Aorta (tissue), 5 donors: ENCODE measurements around the gene AKR1A1. TPM values are rescaled to one million over a fixed set of nuclear protein-coding genes. Genes with fewer than 3 reads are reported as not detected.

Experiments used
- ATAC-seq: fragments of 200-7000 bp; cut with Tn5 transposase; one replicate; pipeline ENCODE4 v1.9.1; 2022; ENCODE audit warnings: moderate library complexity; ENCODE audit not compliant: low FRiP score
- DNase-seq, 2 donors: peaks; one replicate each; pipeline ENCODE4 v3.0.0-alpha.2; 2020
- H3K27ac ChIP-seq, 2 donors: one replicate each; pipeline ENCODE4 v1.5.1; 2013; ENCODE audit warnings: low read length in 2 of 2, mild to moderate bottlenecking in 2 of 2, moderate library complexity in 2 of 2, control low read depth in 1 of 2, inconsistent platforms in 1 of 2, low read depth in 1 of 2
- H3K27me3 ChIP-seq, 2 donors: one replicate each; pipeline ENCODE4 v1.6.1; 2013; ENCODE audit warnings: control low read depth in 1 of 2, low read length in 1 of 2, mild to moderate bottlenecking in 1 of 2, moderate library complexity in 1 of 2; ENCODE audit not compliant: insufficient read depth in 2 of 2, control insufficient read depth in 1 of 2
- H3K36me3 ChIP-seq, 2 donors: one replicate each; pipeline ENCODE4 v1.6.1; 2013; ENCODE audit warnings: control low read depth in 1 of 2, low read length in 1 of 2, mild to moderate bottlenecking in 1 of 2; ENCODE audit not compliant: insufficient read depth in 2 of 2, control insufficient read depth in 1 of 2
- H3K4me1 ChIP-seq, 2 donors: one replicate each; pipeline ENCODE4 v1.6.1; 2013; ENCODE audit warnings: low read length in 2 of 2, control low read depth in 1 of 2, mild to moderate bottlenecking in 1 of 2, moderate library complexity in 1 of 2; ENCODE audit not compliant: insufficient read depth in 2 of 2, control insufficient read depth in 1 of 2
- H3K4me3 ChIP-seq, 2 donors: one replicate each; pipeline ENCODE4 v1.5.1; 2013; ENCODE audit warnings: low read length in 2 of 2, control low read depth in 1 of 2, mild to moderate bottlenecking in 1 of 2
- H3K9me3 ChIP-seq: one replicate; pipeline ENCODE4 v1.6.1; 2013; ENCODE audit warnings: mild to moderate bottlenecking, low read length; ENCODE audit not compliant: control insufficient read depth
- WGBS, 2 donors: extraction: QIAGEN DNeasy Blood & Tissue Kit; methylation state at CpG; one replicate each; pipeline ENCODE4 v1.1.7; 2013; 5-methylcytosine and 5-hydroxymethylcytosine counted together
- intact Hi-C, 2 donors: fragments of 100-400 bp; cut with DNase I; formaldehyde crosslinking; loops; one replicate each; pipeline versions ENCODE4 v1.14.2 to v1.15.0; 2022
- long read RNA-seq, 2 donors: library from polyadenylated mRNA; unstranded; transcript quantifications; one replicate each; pipeline ENCODE4 v2.0.0, GENCODE V29; 2020 to 2021
- polyA plus RNA-seq, 2 donors: library from polyadenylated mRNA; stranded (reverse); fragments of 200-250 nt; gene quantifications; one replicate each; pipeline ENCODE4 v1.2.3, GENCODE V29; 2013
- total RNA-seq, 2 donors: library from RNA; stranded (reverse); fragmentation: NEBNext Ultra II Directional; extraction: Animal tissue kit (Norgen Biotek cat#: 25700); gene quantifications; one replicate each; pipeline ENCODE4 v1.2.1, GENCODE V29; 2021
- donor health status: healthy with polysubstance abuse.
- donor health status: Bipolar disorder and iron deficiency.
- donor health status: DM: no; HTN: no; CAD: no.
- donor health status: DM: no; HTN: no; CAD: no.
- donor health status: DM: yes; HTN: yes; CAD: no.

Gene AKR1A1
- total RNA-seq (100 to 1,000 TPM; 102 to 116 TPM), polyA plus RNA-seq (100 to 1,000 TPM; 140 TPM)
- long read RNA-seq, donor 1, transcript AKR1A1-214 (10 exons, 1,360 nt): minor isoform, 16 of 183 reads
- long read RNA-seq, donor 1, transcript AKR1A1-202 (10 exons, 1,818 nt): minor isoform, 40 of 183 reads
- long read RNA-seq, donor 1, transcript AKR1A1-201 (9 exons, 1,166 nt): major isoform, 81 of 183 reads
- long read RNA-seq, donor 1, partial matches to known transcripts: 15 of 183 reads
- long read RNA-seq, donor 1, other reads (novel, unspliced or antisense): 26 of 183 reads
- long read RNA-seq, donor 2, transcript AKR1A1-202 (10 exons, 1,818 nt): minor isoform, 6 of 30 reads
- long read RNA-seq, donor 2, transcript AKR1A1-201 (9 exons, 1,166 nt): major isoform, 16 of 30 reads
- long read RNA-seq, donor 2, partial matches to known transcripts: 0 of 30 reads
- long read RNA-seq, donor 2, other reads (novel, unspliced or antisense): 5 of 30 reads

GRCh38 chr1:45550401-45551351 is at the start of gene AKR1A1:
Gene AKR1A1 (plus strand): TSS chr1:45550826. CDS start chr1:45561795, 10,969 bp downstream.
- no peaks in the 10 kb centered on the region for H3K4me1 ChIP-seq
- peak within 1 kb of the TSS; percentile 61 to 92 for H3K4me3 ChIP-seq

GRCh38 chr1:45501505-45501859 is 49.1 kb upstream of the AKR1A1 start:
- 80 to 88% methylated on average over 2 of the region's 2 CpGs for WGBS, 2 donors
- Histone ChIP-seq H3K4me1 (no peaks in the 10 kb centered on the region), H3K27ac (no peak overlapping the region), H3K27me3 (no peaks in the 10 kb centered on the region), H3K36me3 (no peaks in the 10 kb centered on the region), H3K9me3 (no peaks in the 10 kb centered on the region), H3K4me3 (no peak overlapping the region)
- intact Hi-C loops: no loop called here
- ATAC-seq (no peak), DNase-seq (no peak)

More at GRCh38 chr1:45550401-45551351, at the start of gene AKR1A1:
- Histone ChIP-seq H3K27ac (peak within 1 kb of the TSS in 1 of 2 donors; percentile 76), H3K9me3 (no peaks in the 10 kb centered on the region), H3K27me3 (no peaks in the 10 kb centered on the region), H3K36me3 (no peaks in the 10 kb centered on the region)
- 1% methylated on average over 47 of the region's 47 CpGs for WGBS, 2 donors
- intact Hi-C loops: loop anchor here in 1 of 2 donors (2.0 kb wide), 1 partner anchor 28 kb away; no protein-coding TSS in a partner anchor
- DNase-seq: peak; percentile 94
- ATAC-seq: peak; percentile 98

- no peak for ATAC-seq
- Histone ChIP-seq H3K27me3 (no peaks in the 10 kb centered on the region), H3K9me3 (no peaks in the 10 kb centered on the region), H3K36me3 (no peaks in the 10 kb centered on the region), H3K27ac (no peak overlapping the region), H3K4me3 (no peak overlapping the region), H3K4me1 (no peaks in the 10 kb centered on the region)
- DNase-seq: no peak
- WGBS, 2 donors: 93 to 94% methylated on average over 14 of the region's 14 CpGs
- intact Hi-C loops: no loop called here
These were observed 46.9 kb upstream of the AKR1A1 start for GRCh38 chr1:45503462-45504360.

GRCh38 chr1:45507195-45507594 is 43.4 kb upstream of the AKR1A1 start:
- no peak for DNase-seq
- ATAC-seq: no peak
- intact Hi-C loops: no loop called here
- peaks cover 0 to 5% of the 10 kb centered on the region in 2 donors for H3K36me3 ChIP-seq
- no peaks in the 10 kb centered on the region for H3K9me3 ChIP-seq
- WGBS, 2 donors: 91 to 93% methylated on average over 6 of the region's 6 CpGs
- no peak overlapping the region for H3K27ac ChIP-seq
- no peak overlapping the region for H3K4me3 ChIP-seq
- H3K4me1 ChIP-seq: no peaks in the 10 kb centered on the region
- H3K27me3 ChIP-seq: no peaks in the 10 kb centered on the region

- Histone ChIP-seq H3K4me1 (no peaks in the 10 kb centered on the region), H3K9me3 (no peaks in the 10 kb centered on the region), H3K4me3 (no peak overlapping the region), H3K36me3 (peaks cover 2 to 5% of the 10 kb centered on the region in 2 donors), H3K27me3 (no peaks in the 10 kb centered on the region), H3K27ac (no peak overlapping the region)
- WGBS, 2 donors: 76 to 87% methylated on average over 4 of the region's 4 CpGs
- intact Hi-C loops: no loop called here
- no peak for DNase-seq
- ATAC-seq: peak; percentile 12
These were observed 42.7 kb upstream of the AKR1A1 start for GRCh38 chr1:45507893-45508292.

GRCh38 chr1:45508295-45509151 is 42.1 kb upstream of the AKR1A1 start:
- H3K4me1 ChIP-seq: no peaks in the 10 kb centered on the region
- no peaks in the 10 kb centered on the region for H3K9me3 ChIP-seq
- H3K4me3 ChIP-seq: no peak overlapping the region
- no peak for DNase-seq
- H3K27me3 ChIP-seq: no peaks in the 10 kb centered on the region
- intact Hi-C loops: no loop called here
- peak; percentile 30 for ATAC-seq
- 75 to 78% methylated on average over 15 of the region's 15 CpGs for WGBS, 2 donors
- peaks cover 3 to 5% of the 10 kb centered on the region in 2 donors for H3K36me3 ChIP-seq
- no peak overlapping the region for H3K27ac ChIP-seq

GRCh38 chr1:45510036-45510971 is 40.3 kb upstream of the AKR1A1 start:
- H3K4me1 ChIP-seq: no peaks in the 10 kb centered on the region
- peaks cover 10 to 11% of the 10 kb centered on the region in 2 donors for H3K36me3 ChIP-seq
- 66 to 75% methylated on average over 9 of the region's 9 CpGs for WGBS, 2 donors
- intact Hi-C loops: no loop called here
- no peak overlapping the region for H3K27ac ChIP-seq
- H3K9me3 ChIP-seq: no peaks in the 10 kb centered on the region
- ATAC-seq (no peak), DNase-seq (no peak)
- H3K4me3 ChIP-seq: no peak overlapping the region
- H3K27me3 ChIP-seq: no peaks in the 10 kb centered on the region
